Cardiac septum (tissue), 1 donor: ENCODE measurements around the gene DIAPH2. TPM values are rescaled to one million over a fixed set of nuclear protein-coding genes. Genes with fewer than 3 reads are reported as not detected.

Experiments used
- DNase-seq: peaks from one replicate; pipeline ENCODE4 v3.0.0-alpha.2; 2020; ENCODE audit warnings: low spot score
- intact Hi-C: fragments of 100-400 bp; cut with DNase I; formaldehyde crosslinking; loops from one replicate; pipeline ENCODE4 v1.14.0; 2022
- total RNA-seq: library from RNA; stranded (reverse); fragmentation: NEBNext Ultra II Directional; extraction: Animal tissue kit (Norgen Biotek cat#: 25700); gene quantifications from one replicate; pipeline ENCODE4 v1.2.1, GENCODE V29; 2021
- donor health status: DM: no; HTN: no; CAD: no.

Gene DIAPH2
- total RNA-seq, 1 donor from 2014 or later = 13.5 TPM

DNA sequence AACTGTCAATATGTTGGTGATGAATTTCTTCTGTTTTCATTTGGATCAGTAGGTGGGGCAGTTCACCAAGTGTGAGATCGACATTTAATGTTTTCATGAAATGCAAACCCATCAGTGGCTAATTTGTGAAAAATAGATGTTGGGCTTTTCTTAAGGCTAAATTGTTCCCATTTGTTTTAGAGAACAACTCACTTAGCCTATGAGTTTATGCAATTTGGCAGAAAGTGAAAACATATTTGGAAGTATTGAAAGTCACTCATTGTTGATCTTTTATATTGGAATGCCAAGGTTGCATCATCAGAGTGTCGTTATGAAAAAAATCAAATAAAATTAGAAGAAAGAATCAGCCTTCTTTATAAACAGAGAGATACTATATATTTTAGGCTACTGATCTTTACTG, 331.5 kb downstream of the DIAPH2 start:
- intact Hi-C loops = no loop called here
- DNase-seq = no peak

GRCh38 chrX:97021680-97022079, 337.0 kb downstream of the DIAPH2 start:
- intact Hi-C loops = no loop called here
- DNase-seq = no peak

GRCh38 chrX:97026406-97026805, 341.8 kb downstream of the DIAPH2 start:
- no peak for DNase-seq

DNA sequence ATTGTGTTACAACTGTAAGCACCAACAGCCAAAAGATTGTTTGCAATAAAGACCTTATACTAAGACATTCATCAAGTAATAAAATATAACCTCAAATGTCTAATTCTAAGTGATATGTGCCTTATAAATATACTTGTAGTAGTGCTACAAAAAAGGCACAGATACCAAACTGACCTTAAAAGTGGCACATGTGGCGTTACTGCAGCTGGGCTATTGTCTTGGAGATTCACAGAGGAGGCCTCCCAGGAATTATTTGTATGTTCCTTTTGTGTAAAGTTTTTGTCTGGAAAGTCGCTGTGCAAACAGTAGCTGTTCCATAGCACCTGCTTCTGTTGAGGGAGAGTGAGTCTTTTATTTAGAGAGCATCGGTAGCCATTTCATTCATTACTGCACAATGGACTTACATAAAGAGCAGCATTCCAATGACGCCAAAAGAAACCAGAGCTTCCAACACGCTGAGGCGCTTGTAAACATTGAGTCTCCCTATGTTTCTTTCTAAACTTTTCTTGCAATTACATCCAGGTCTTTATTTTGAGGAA, 342.8 kb downstream of the DIAPH2 start:
- intact Hi-C loops = no loop called here
- no peak for DNase-seq

More at GRCh38 chrX:97026406-97026805, 341.8 kb downstream of the DIAPH2 start:
- intact Hi-C loops = no loop called here

GRCh38 chrX:97030463-97030862, 345.8 kb downstream of the DIAPH2 start:
- intact Hi-C loops = no loop called here
- no peak for DNase-seq

DNA sequence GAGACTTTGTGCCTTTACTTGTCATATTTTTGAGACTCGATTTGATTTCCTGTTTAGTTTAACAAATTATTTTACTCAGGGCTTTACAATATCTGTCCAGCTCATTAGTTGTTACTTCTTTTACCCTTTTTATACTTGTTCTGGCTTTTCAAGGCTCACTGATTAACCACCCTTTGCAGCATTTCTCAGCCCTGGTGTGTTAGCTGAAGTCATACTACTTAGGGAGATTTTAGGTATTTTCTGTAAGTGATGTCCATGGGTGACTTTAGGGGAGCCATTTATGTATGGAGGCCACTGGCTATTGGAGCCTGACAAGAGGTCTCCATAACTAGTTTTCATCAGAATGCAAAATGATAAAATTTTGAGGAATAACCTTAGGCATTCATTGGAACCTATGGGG, 346.3 kb downstream of the DIAPH2 start:
- intact Hi-C loops = no loop called here
- no peak for DNase-seq

DNA sequence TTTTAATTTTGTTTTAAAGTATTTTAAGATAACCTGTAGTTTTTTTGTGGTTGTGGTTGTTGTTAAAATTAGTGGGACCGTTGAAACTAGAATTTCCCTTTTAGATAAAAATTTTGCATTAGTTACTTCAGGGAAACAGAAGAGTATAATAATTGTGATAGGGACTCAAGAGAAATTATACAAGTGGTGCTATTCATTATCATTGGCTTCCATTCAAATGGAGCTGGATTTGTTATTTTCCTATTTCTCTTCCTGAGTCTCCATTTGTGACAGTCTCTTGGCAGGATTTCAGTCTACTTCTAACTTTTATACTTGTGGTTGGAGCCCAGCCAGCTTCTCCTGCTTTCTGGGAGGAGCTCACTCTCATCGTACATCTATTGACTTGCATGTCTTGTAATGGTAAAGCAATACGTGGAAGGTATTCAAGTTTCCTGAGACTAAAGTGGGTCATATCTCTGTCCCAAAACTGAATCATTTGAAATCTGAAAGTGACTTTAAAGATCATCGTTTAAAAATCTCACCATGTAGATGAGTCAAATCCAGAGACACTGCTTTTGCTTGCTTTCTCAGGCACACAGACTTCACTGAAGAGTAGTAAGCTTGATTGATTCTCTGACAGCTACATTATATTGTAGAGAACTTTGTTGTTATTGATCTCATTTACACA, 354.9 kb downstream of the DIAPH2 start:
- DNase-seq = no peak
- intact Hi-C loops = no loop called here

- intact Hi-C loops = no loop called here
- no peak for DNase-seq
Observed at GRCh38 chrX:97045470-97045869, 360.8 kb downstream of the DIAPH2 start.

- intact Hi-C loops = no loop called here
- DNase-seq = no peak
Observed at GRCh38 chrX:97046867-97047266, 362.2 kb downstream of the DIAPH2 start.

DNA sequence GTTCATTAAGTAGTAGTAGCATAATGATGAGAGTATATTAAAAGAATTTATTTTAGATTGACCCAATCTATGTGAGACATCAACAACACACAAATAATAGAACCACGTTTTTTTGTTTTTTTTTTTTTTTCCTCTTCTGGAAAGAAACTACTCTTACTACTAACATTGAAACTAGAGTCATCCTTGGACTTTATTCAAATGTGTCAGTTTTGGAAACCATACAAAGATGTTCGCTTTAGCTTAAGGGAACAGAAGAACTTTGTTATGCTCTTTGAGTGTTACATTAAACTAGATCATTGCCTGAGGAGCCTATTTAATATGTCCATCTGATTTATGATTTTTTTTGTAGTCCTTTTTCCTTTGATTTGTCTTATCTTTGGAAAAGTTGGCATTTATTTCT, 365.8 kb downstream of the DIAPH2 start:
- no peak for DNase-seq
- intact Hi-C loops = loop anchor here (10.0 kb wide), 1 partner anchor 104 kb away; no protein-coding TSS in a partner anchor

DNA sequence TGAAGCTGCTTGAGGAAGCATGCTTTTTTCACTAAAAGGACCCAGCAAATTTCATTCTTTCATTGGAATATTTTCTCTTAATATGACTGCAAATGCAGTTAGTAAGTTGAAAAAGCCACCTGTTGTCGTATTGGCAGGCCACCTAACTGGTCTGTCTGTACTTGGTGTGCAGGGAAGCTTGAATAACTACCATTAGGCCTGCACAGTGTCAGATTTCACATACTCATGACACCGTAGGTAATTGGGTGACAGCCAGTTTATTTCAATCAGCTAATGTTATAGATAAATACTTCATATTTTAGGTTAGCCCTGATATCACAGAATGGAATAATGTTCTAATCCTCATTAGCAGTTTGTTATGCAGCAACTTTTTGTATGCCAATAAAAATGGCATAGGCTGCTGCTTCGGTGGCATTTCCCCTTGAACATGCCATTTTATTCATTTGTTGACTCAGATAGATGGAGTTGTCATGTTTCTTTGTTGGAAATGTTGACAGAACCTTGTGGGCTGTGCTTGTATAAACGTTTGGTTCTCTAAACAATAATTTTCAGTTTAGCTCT, 372.8 kb downstream of the DIAPH2 start:
- no peak for DNase-seq
- intact Hi-C loops = loop anchor here (10.0 kb wide), 1 partner anchor 97 kb away; no protein-coding TSS in a partner anchor

DNA sequence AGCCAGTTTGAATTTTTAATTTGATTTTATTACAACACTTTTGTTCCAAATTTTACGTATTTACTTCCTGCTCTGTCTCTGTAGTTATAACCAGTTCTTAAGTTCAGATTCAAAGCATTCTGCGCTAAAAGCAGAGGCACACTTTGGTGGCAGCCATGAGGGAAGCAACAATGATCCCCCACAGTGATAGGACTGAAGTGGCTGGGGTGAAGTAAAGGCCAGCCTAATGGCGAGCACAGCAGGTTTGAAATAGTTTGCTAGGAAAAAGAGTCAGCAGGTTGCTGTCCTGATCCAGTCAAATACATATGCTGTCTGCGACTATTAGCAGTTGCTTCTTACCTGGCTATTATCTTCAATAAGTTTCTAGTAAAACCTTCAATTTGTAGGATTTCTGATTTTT, 375.4 kb downstream of the DIAPH2 start:
- DNase-seq = no peak
- intact Hi-C loops = no loop called here

GRCh38 chrX:97065066-97065465, 380.4 kb downstream of the DIAPH2 start:
- DNase-seq = no peak
- intact Hi-C loops = no loop called here

GRCh38 chrX:97065973-97066372, 381.3 kb downstream of the DIAPH2 start:
- intact Hi-C loops = no loop called here
- DNase-seq = no peak

- intact Hi-C loops = no loop called here
Observed at GRCh38 chrX:97066381-97066780, 381.7 kb downstream of the DIAPH2 start.

GRCh38 chrX:97070346-97070745, 385.7 kb downstream of the DIAPH2 start:
- DNase-seq = no peak
- intact Hi-C loops = no loop called here

More at GRCh38 chrX:97066381-97066780, 381.7 kb downstream of the DIAPH2 start:
- DNase-seq = no peak

DNA sequence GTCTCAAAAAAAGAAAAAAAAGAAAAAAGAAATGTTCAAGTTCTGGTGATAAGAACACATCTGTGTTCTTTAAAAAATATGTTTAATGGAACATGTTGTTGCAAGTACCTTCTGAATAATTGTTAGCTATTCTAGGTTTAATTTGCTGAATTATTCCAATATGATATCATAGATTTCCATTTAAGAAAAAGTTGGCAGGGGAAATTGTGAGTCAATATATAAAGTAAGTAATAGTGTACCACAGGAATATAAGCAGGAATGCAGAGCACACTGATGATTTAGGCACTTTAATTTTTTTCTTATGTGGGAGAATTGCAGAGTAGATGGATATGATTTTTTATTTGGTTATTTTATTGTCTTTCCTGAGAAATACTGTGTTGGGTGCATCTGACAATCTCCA, 389.8 kb downstream of the DIAPH2 start:
- DNase-seq = no peak
- intact Hi-C loops = no loop called here

DNA sequence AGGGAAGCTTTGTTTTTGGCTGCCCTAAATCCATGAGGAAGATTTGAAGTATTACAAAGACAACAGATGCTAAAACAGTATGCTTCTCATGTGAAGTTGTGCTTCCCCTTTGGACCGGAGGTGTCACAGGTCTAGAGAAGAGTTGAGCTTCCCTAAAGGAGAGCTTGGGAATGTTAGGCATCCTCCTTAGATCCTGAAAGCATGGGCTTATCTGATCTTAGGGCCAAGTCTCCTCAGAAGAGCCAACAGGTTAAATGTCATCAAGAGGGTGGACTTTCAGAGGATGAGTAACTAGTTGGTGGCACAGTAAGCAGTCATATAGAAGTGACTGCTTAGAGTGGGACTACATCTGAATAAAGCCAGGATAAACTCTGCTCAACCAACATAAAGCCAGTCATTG, 404.5 kb downstream of the DIAPH2 start:
- DNase-seq = no peak
- intact Hi-C loops = no loop called here

- intact Hi-C loops = no loop called here
Observed at GRCh38 chrX:97096385-97096784, 411.7 kb downstream of the DIAPH2 start.

DNA sequence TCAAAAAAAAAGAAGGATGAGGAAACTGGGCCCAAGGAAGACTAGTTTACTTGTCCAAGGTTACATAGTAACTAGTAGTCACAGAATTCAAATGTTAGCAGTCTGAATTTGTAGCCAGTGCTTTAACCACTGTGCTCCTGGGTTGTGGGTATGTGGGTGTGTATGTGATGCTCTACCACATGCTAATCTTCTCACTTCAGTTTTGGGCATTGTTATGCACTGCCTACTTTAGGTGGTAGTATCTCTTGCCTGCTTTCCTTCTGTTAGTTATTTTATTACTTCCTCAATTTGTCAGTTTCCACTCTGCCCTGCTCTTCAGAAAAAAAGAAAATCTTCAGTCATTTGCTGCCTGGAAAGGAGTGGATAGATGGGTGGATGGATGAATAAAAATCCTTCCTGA, 418.3 kb downstream of the DIAPH2 start:
- intact Hi-C loops = no loop called here

More at GRCh38 chrX:97096385-97096784, 411.7 kb downstream of the DIAPH2 start:
- no peak for DNase-seq

DNA sequence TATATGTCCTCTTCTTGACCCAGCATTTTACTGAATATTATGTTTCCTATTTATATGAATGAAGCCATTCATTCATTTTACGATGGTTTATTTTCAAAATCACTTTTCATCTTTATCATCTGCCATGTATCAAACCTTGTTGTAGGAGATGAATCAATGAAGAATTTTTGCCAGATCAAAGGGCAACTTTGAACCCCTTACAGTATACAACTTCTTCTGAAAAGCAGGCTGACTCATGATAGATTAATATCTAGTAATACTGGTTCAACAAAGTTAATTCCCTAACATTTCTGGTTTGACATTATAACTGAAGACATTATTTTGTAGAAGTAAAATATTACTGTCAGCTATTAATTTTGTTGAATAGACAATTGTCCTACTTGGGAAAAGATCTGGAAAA, 425.1 kb downstream of the DIAPH2 start:
- DNase-seq = no peak
- intact Hi-C loops = no loop called here

More for the DNA sequence above, 418.3 kb downstream of the DIAPH2 start:
- DNase-seq = no peak
